RPMI7951 (cell line): ENCODE results near the gene PLS3. TPM values are rescaled to one million over a fixed set of nuclear protein-coding genes. Genes with fewer than 3 reads are reported as not detected.
"Not testable (repeated sequence)": the region's sequence is repeated elsewhere in the genome, so short reads cannot be mapped to it uniquely, and the experiment has no call there.

Experiments used
- DNase-seq: peaks from one replicate; pipeline ENCODE4 v3.0.0-alpha.2; 2012; ENCODE audit warnings: low read depth
- total RNA-seq: library from RNA; depleted of rRNA; stranded (reverse); fragments of >200 nt; shearing (Covaris generic); gene quantifications from 2 replicates; pipeline ENCODE4 v1.2.3, GENCODE V29; 2014; rRNA removed

PLS3 gene
- total RNA-seq: 83.9 and 116 TPM in 2 replicates

DNA sequence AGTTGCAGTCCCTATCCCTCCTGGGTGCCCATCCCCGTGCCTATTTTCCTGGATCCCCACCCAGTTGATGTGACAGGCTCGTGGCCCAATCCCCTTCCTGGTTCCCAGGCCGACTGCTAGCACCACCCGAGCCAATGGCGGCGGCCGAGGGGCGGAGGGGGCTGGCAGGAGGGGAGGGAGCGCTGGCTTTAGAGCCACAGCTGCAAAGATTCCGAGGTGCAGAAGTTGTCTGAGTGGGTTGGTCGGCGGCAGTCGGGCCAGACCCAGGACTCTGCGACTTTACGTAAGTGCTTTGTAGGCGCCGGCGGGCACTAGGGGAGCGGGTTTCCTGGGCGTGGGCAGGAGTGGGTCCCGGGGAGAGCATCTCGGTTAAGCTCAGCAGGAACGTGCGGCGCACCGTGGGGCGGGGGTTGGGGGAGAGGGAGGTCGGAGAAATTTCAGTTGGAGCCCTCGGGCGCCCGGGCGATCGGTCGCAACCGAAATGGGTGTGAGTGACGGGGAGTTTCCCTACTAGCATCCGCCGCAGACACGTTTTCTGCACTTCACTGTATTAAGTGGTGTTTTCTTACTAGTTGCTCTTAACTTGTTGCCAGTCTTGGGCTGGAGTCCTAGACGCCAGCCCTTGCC is at the start of gene PLS3:
TSS of gene PLS3 (plus strand) at position 197 of the 627 bp plus-strand sequence. CDS start 49,077 bp downstream, outside the sequence.
- DNase-seq: peak; percentile 87

DNA sequence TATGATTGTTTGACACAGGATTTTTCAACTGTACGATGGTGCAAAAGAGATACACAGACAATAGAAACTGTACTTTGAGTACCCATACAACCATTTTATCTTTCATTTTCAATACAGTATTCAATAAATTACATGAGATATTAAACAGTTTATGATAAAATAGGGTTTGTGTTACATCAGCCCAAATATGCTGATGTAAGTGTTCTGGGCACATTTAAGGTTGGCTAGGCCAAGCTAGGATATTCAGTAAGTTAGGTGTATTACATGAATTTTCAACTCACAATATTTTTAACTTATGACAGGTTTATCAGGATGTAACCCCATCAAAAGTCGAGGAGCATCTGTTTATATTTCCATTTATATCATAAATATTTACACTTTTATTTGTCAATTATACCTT is 42.9 kb upstream of the PLS3 start:
- no peak for DNase-seq

GRCh38 chrX:115521741-115522140 is 39.2 kb upstream of the PLS3 start:
- DNase-seq: no peak

DNA sequence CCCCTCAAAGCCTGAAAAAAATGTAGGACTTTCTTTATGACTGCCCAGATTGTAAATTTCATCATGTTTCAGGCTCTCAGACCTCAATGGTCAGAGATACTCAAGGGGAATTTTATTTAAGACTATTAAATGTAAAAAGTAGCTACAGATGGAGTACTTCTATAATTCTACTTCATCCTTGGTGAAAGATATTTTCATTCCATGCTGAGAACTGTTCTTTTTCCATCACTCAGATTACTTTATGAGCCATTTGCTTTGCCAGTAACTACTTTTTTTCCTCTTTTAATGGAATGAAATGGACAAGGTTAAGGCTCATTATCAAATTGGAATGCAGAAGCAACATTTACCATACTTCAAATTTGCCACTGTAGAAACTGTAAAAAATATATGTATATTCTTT is 38.0 kb upstream of the PLS3 start:
- no peak for DNase-seq

- no peak for DNase-seq
Observed at GRCh38 chrX:115525486-115525885, 35.5 kb upstream of the PLS3 start.

- DNase-seq: no peak
Observed at GRCh38 chrX:115531818-115532403, 29.1 kb upstream of the PLS3 start.

DNA sequence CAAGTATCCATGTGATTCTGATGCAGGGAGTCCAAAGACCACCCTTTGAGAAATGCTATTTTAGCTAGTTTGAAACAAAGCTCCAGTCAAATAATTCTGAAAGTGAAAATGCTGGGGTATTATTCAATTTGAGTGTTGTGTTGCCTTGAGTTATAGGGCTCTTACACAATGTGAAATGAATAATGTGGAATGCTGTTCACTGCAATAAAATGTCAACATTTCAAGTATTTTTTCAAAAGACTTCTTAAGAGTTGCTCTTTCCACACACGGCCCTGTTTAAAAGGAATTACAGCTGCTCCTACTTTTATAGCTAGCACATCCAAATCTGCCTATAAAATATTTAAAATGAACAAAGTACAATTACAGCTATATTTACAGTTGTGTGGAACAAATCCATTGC is 27.5 kb upstream of the PLS3 start:
- no peak for DNase-seq

DNA sequence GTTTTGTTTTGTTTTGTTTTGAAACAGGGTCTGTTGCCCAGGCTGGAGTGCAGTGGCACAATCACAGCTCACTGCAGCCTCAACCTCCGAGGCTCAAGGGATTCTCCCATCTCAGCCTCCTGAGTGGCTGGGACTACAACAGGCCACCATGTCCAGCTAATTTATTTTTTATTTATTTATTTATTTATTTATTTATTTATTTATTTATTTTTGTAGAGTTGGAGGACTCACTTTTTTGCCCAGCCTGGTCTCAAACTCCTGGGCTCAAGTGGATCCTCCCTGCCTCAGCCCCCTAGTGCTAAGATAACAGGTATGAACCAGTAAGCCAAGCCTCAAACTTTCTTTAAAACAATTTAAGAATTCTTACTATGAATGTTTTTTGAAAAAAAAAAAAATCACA is 26.6 kb upstream of the PLS3 start:
- no peak for DNase-seq

- no peak for DNase-seq
Observed at GRCh38 chrX:115535421-115535820, 25.6 kb upstream of the PLS3 start.

GRCh38 chrX:115535844-115536243 is 25.1 kb upstream of the PLS3 start:
- no peak for DNase-seq

DNA sequence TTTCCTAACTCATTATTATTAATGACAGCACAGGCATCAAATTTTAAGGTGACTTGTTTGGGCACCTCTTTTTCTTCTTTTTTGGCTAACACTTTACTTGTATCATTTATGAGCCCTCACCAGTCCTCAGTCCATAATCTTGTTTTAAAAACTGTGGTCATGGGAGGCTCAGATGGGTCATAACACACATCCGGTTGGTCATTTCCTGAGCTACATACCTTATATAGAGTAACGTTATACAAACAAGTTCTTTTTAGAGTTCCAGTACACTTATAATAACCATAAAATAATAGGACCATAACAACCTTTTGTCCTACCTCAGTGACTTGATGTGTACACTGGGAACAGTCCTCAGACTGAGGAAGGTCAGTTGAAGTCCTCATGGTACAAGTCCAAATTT is 21.1 kb upstream of the PLS3 start:
- no peak for DNase-seq

- not testable (repeated sequence) for DNase-seq
Observed at GRCh38 chrX:115541045-115541444, 19.9 kb upstream of the PLS3 start.

DNA sequence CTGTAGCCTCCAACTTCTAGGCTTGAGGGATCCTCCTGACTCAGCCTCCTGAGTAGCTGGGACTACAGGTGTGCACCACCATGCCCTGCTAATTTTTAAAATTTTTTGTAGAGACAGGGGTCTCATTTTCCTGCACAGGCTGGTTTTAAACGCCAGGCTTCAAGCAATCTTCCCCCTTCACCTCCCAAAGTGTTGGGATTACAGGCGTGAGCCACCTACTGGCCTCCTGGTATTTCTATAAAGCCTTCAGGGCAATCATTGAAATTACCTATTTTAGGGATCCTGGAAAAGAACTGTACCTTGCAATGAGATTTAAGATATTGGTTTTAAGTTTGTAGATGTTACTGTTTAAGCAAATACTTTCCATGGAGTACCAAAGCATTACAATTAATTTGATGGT is 13.5 kb upstream of the PLS3 start:
- DNase-seq: no peak

GRCh38 chrX:115549008-115549407 is 12.0 kb upstream of the PLS3 start:
- no peak for DNase-seq

DNA sequence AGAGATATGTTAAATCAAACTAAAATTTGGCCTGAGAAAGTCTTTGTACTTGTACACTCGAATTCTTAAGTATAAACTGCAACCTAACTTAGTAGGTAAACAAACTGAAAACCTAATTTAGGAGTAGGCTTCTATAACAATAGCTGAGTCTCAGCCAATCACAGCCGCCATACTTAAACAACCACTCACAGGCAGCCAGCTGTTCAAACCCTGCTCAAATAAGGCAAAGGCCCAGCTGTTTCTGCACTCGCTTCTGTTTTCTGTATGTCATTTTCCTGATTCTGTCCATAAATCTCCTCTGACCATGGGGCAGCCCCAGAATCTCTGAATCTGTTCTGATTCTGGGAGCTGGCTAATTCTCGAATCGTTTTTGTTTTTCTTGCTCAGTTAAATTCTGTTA is 7.8 kb upstream of the PLS3 start:
- DNase-seq: no peak

DNA sequence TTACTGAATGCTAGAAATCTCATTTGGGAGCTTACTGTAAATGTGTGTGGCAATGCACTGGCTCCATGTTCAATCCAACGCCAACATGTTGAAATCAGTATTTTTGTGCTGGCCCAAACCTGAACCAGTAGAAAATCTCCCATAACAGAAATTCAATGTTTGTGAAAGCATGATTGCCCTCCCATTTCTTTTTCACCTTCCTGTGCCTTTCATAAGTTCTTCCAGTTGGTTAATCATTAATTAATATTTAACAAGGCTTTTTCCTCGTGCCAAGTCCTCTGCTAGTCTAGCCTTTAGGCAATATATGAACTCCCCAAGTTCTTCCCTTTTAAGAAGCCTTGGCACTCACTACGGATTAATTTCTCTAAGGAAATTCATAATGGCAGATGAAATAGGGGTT is 1.3 kb upstream of the PLS3 start:
- no peak for DNase-seq

DNA sequence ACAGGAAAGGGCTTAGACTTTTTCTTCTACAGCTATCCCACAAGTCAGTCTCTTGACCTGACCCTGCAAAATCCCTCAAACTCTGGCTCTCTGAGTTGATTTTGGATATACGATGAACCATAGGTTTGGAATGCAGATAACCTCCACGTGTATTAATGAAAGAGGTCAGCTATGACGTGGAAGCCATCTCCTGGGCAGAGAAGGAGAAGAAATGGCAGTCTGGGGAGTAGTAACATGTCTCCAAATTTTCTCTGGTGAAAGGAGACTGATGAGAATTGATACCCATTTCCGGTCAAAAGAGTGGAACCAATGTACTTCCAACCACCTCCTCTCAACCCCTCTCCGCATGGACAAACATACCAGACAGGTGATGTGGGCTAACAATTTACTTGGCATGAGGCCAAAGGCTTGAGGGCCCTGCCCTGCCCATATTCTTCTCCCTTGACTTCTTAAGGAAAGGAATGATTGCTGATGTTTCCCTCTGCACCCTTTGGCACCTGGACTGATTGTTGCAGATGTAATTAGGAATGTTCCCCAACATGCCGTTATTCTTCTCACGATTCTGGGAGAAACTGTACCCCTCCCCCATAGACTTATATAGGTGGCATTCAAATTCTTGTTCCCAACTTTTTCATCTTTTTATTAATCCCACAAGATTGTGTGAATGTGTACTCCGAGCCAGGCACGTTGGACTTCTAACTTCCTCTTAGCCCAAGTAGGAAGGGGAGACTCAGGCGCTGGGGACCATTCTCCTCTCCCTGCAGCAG is 580 bp upstream of the PLS3 start:
- DNase-seq: peak; percentile 56

DNA sequence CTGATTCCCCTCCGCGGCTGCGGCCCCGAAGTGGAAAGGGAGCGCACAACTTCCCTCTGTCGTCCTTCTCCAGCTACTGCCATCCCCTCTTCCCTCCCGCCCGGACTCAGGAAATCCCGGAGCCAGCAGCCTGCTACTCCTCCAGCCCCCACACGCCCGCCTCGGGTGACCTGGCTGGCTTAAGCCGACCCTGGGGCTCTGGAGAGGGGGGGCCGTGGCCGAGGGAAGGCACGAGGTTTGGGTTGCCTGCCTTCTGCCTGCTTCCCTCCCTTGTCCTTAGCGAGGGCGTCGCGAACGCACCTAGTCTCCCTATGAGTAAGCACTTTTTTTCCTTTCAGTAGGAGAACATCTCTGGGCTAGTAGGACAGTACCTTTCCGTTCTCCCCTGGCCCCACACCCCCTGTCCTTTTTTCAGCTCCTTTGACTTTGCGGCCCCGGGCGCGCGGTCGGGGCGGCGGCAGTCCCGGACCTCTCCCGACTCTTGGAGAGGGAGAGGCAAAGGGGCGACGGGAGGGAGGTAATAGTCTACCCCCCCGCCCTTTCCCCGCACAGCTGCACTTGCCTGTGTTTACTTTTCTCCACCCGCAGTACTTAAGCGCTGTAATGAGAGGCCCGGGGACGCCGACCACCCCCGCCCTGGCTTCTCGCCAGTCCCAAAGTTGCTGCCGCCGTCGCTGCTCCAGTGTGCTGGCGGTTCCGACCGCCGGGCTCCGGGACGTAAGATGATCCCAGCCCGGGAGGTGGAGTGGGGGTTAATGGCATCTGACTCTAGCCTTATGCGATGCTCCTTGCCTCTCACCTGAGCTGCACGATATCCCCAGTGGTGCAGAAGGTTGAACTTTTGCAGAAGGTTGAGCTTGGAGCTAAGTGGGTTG is 868 bp downstream of the PLS3 start:
- peak; percentile 44 for DNase-seq

- peak; percentile 31 for DNase-seq
Observed at GRCh38 chrX:115562480-115562847, 1.5 kb downstream of the PLS3 start.

DNA sequence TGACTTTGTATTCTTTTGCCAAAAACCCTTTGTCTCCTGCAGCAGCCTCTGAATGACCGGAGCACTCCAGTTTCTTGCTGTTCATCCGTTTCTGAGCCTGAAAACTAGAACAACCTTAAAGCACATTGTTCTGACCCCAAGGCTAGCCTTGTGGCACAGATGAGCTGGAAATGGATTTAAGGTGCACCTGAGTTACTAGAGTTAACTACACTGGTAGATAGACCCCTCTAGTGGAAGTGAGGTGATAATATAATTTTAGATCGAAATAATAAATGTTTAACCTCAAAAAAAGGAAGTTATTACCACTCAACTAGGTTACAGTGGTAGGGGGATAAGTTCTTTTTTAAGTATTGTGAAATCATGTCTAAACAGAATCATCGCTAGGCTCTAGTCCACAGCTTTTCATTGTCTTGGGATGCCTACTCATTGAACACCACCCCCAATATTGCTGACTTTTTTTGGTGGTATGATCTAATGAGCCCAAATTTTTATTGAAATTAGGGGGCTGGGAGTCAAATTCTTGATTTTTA is 2.7 kb downstream of the PLS3 start:
- no peak for DNase-seq

GRCh38 chrX:115564243-115564642 is 3.3 kb downstream of the PLS3 start:
- peak; percentile 47 for DNase-seq

DNA sequence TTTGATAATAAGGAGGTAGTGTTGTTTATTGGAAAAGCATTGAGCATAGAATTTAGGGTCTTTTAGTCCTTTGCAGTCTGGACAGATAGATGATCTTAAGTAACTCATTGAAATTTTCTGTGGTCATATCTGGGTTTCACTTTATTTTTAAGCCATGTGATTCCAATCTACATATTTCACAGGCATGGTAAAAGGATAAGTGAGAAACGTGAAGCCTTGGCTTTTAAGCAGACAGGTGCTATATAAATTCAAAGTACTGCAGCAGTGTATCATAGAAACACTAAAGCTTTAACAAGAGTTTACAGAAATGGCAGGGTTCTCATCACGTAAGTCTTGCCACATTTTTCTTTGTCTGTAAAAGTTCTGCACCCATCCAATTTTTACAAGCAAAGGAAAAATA is 4.9 kb downstream of the PLS3 start:
- no peak for DNase-seq
